Activated T-helper 17 cell treated with anti-CD3 and anti-CD28 coated beads, Interleukin-2, amount 50 U/mL, for 72 hours (primary cell): ENCODE measurements around the gene WWC2. TPM values are rescaled to one million over a fixed set of nuclear protein-coding genes. Genes with fewer than 3 reads are reported as not detected.

Source experiments
- ATAC-seq: fragments of 150-1000 bp; cut with Tn5 transposase; replicated peaks from 2 replicates; pipeline ENCODE4 v1.10.0; 2021; ENCODE audit warnings: mild to moderate bottlenecking, moderate library complexity
- H3K27ac Mint-ChIP-seq: one replicate; pipeline ENCODE4 v1.8.0; 2022; ENCODE audit warnings: mixed read lengths
- H3K27me3 Mint-ChIP-seq: one replicate; pipeline ENCODE4 v1.8.0; 2022; ENCODE audit warnings: mixed read lengths
- H3K36me3 Mint-ChIP-seq: one replicate; pipeline ENCODE4 v1.8.0; 2022; ENCODE audit warnings: low read depth, mild to moderate bottlenecking, mixed read lengths
- H3K4me1 Mint-ChIP-seq: one replicate; pipeline ENCODE4 v1.8.0; 2022; ENCODE audit warnings: mixed read lengths
- H3K4me3 Mint-ChIP-seq: one replicate; pipeline ENCODE4 v1.8.0; 2022; ENCODE audit warnings: mild to moderate bottlenecking, mixed read lengths
- H3K9me3 Mint-ChIP-seq: one replicate; pipeline ENCODE4 v1.8.0; 2022; ENCODE audit warnings: mixed read lengths
- total RNA-seq, 2 donors: library from RNA; stranded (reverse); gene quantifications; one replicate each; pipeline ENCODE4 v1.2.3, GENCODE V29; 2022

WWC2 gene
- total RNA-seq, 2 donors from 2014 or later: 0.76 to 11.9 TPM

- Mint-ChIP-seq H3K36me3 (peaks cover 8% of the 10 kb centered on the region), H3K9me3 (no peaks in the 10 kb centered on the region), H3K4me3 (no peak overlapping the region), H3K4me1 (peaks cover 8% of the 10 kb centered on the region), H3K27me3 (peaks cover 2% of the 10 kb centered on the region), H3K27ac (no peak overlapping the region)
- ATAC-seq: no peak
Observed at GRCh38 chr4:183264614-183265013, 165.6 kb downstream of the WWC2 start.

GRCh38 chr4:183266371-183266770, 167.3 kb downstream of the WWC2 start:
- peaks cover 2% of the 10 kb centered on the region for H3K27me3 Mint-ChIP-seq
- ATAC-seq: no peak

GRCh38 chr4:183268556-183268955, 169.5 kb downstream of the WWC2 start:
- Mint-ChIP-seq H3K27ac (no peak overlapping the region), H3K4me3 (no peak overlapping the region), H3K27me3 (peaks cover 2% of the 10 kb centered on the region), H3K9me3 (no peaks in the 10 kb centered on the region), H3K4me1 (no peaks in the 10 kb centered on the region), H3K36me3 (peaks cover under 1% of the 10 kb centered on the region)
- ATAC-seq: no peak

More at GRCh38 chr4:183266371-183266770, 167.3 kb downstream of the WWC2 start:
- no peaks in the 10 kb centered on the region for H3K9me3 Mint-ChIP-seq
- H3K4me3 Mint-ChIP-seq: no peak overlapping the region
- H3K4me1 Mint-ChIP-seq: peaks cover 8% of the 10 kb centered on the region
- H3K27ac Mint-ChIP-seq: no peak overlapping the region
- no peaks in the 10 kb centered on the region for H3K36me3 Mint-ChIP-seq

GRCh38 chr4:183272384-183272783, 173.3 kb downstream of the WWC2 start:
- no peaks in the 10 kb centered on the region for H3K27me3 Mint-ChIP-seq
- H3K9me3 Mint-ChIP-seq: no peaks in the 10 kb centered on the region
- no peaks in the 10 kb centered on the region for H3K4me1 Mint-ChIP-seq
- no peak overlapping the region for H3K27ac Mint-ChIP-seq
- no peak overlapping the region for H3K4me3 Mint-ChIP-seq
- peaks cover 23% of the 10 kb centered on the region for H3K36me3 Mint-ChIP-seq
- no peak for ATAC-seq

GRCh38 chr4:183276106-183276505, 177.0 kb downstream of the WWC2 start:
- no peak overlapping the region for H3K4me3 Mint-ChIP-seq
- H3K27me3 Mint-ChIP-seq: no peaks in the 10 kb centered on the region
- no peaks in the 10 kb centered on the region for H3K4me1 Mint-ChIP-seq
- peaks cover 23% of the 10 kb centered on the region for H3K36me3 Mint-ChIP-seq
- H3K27ac Mint-ChIP-seq: no peak overlapping the region
- H3K9me3 Mint-ChIP-seq: no peaks in the 10 kb centered on the region
- ATAC-seq: no peak

- no peak for ATAC-seq
- no peaks in the 10 kb centered on the region for H3K27me3 Mint-ChIP-seq
- H3K4me1 Mint-ChIP-seq: no peaks in the 10 kb centered on the region
- no peaks in the 10 kb centered on the region for H3K9me3 Mint-ChIP-seq
- no peak overlapping the region for H3K4me3 Mint-ChIP-seq
- peaks cover 23% of the 10 kb centered on the region for H3K36me3 Mint-ChIP-seq
- H3K27ac Mint-ChIP-seq: no peak overlapping the region
Observed at GRCh38 chr4:183284258-183284785, 185.3 kb downstream of the WWC2 start.

GRCh38 chr4:183284965-183285364, 185.9 kb downstream of the WWC2 start:
- no peak overlapping the region for H3K27ac Mint-ChIP-seq
- no peaks in the 10 kb centered on the region for H3K4me1 Mint-ChIP-seq
- peaks cover 23% of the 10 kb centered on the region for H3K36me3 Mint-ChIP-seq
- no peaks in the 10 kb centered on the region for H3K27me3 Mint-ChIP-seq
- no peak overlapping the region for H3K4me3 Mint-ChIP-seq
- no peaks in the 10 kb centered on the region for H3K9me3 Mint-ChIP-seq
- ATAC-seq: no peak

GRCh38 chr4:183285886-183286285, 186.8 kb downstream of the WWC2 start:
- no peaks in the 10 kb centered on the region for H3K9me3 Mint-ChIP-seq
- no peak for ATAC-seq
- no peaks in the 10 kb centered on the region for H3K27me3 Mint-ChIP-seq
- peaks cover 23% of the 10 kb centered on the region for H3K36me3 Mint-ChIP-seq
- H3K4me1 Mint-ChIP-seq: no peaks in the 10 kb centered on the region
- no peak overlapping the region for H3K27ac Mint-ChIP-seq
- no peak overlapping the region for H3K4me3 Mint-ChIP-seq

GRCh38 chr4:183286590-183287308, 187.7 kb downstream of the WWC2 start:
- ATAC-seq: no peak
- H3K9me3 Mint-ChIP-seq: no peaks in the 10 kb centered on the region
- H3K27ac Mint-ChIP-seq: no peak overlapping the region
- H3K4me1 Mint-ChIP-seq: no peaks in the 10 kb centered on the region
- H3K4me3 Mint-ChIP-seq: no peak overlapping the region
- H3K36me3 Mint-ChIP-seq: peaks cover 23% of the 10 kb centered on the region
- no peaks in the 10 kb centered on the region for H3K27me3 Mint-ChIP-seq

- Mint-ChIP-seq H3K27ac (no peak overlapping the region), H3K36me3 (peaks cover 23% of the 10 kb centered on the region), H3K4me1 (no peaks in the 10 kb centered on the region), H3K27me3 (no peaks in the 10 kb centered on the region), H3K4me3 (no peak overlapping the region), H3K9me3 (no peaks in the 10 kb centered on the region)
- no peak for ATAC-seq
Observed at GRCh38 chr4:183287309-183287659, 188.2 kb downstream of the WWC2 start.

GRCh38 chr4:183287677-183288076, 188.6 kb downstream of the WWC2 start:
- no peak for ATAC-seq
- Mint-ChIP-seq H3K36me3 (peaks cover 20% of the 10 kb centered on the region), H3K27ac (no peak overlapping the region), H3K27me3 (no peaks in the 10 kb centered on the region), H3K9me3 (no peaks in the 10 kb centered on the region), H3K4me3 (no peak overlapping the region), H3K4me1 (no peaks in the 10 kb centered on the region)

GRCh38 chr4:183288955-183289354, 189.9 kb downstream of the WWC2 start:
- Mint-ChIP-seq H3K27ac (no peak overlapping the region), H3K36me3 (peaks cover 14% of the 10 kb centered on the region), H3K27me3 (no peaks in the 10 kb centered on the region), H3K4me1 (no peaks in the 10 kb centered on the region), H3K9me3 (no peaks in the 10 kb centered on the region), H3K4me3 (no peak overlapping the region)
- ATAC-seq: no peak

- no peaks in the 10 kb centered on the region for H3K4me1 Mint-ChIP-seq
- no peak overlapping the region for H3K27ac Mint-ChIP-seq
- no peak for ATAC-seq
- H3K27me3 Mint-ChIP-seq: no peaks in the 10 kb centered on the region
- no peaks in the 10 kb centered on the region for H3K9me3 Mint-ChIP-seq
- peaks cover 7% of the 10 kb centered on the region for H3K36me3 Mint-ChIP-seq
- no peak overlapping the region for H3K4me3 Mint-ChIP-seq
Observed at GRCh38 chr4:183289688-183290087, 190.6 kb downstream of the WWC2 start.

GRCh38 chr4:183291070-183291469, 192.0 kb downstream of the WWC2 start:
- no peaks in the 10 kb centered on the region for H3K9me3 Mint-ChIP-seq
- H3K27ac Mint-ChIP-seq: no peak overlapping the region
- H3K4me3 Mint-ChIP-seq: no peak overlapping the region
- no peaks in the 10 kb centered on the region for H3K27me3 Mint-ChIP-seq
- H3K36me3 Mint-ChIP-seq: peaks cover 3% of the 10 kb centered on the region
- H3K4me1 Mint-ChIP-seq: no peaks in the 10 kb centered on the region
- no peak for ATAC-seq

- no peak for ATAC-seq
- Mint-ChIP-seq H3K27ac (no peak overlapping the region), H3K36me3 (no peaks in the 10 kb centered on the region), H3K4me1 (peaks cover 6% of the 10 kb centered on the region), H3K4me3 (no peak overlapping the region), H3K9me3 (no peaks in the 10 kb centered on the region), H3K27me3 (no peaks in the 10 kb centered on the region)
Observed at GRCh38 chr4:183295711-183296110, 196.7 kb downstream of the WWC2 start.
